Loucy (cell line): ENCODE data around the gene KRT82.

Experiments used
- EZH2phosphoT487 ChIP-seq: fragments of 200-600 bp; IDR thresholded peaks from 2 replicates; pipeline ENCODE4 v1.6.1; 2018; ENCODE audit warnings: antibody characterized with exemption, mild to moderate bottlenecking, moderate library complexity, borderline replicate concordance
- TF ChIP-seq, protein P1 (sequence below): fragments of 200-600 bp; sonication (generic); conservative IDR thresholded peaks from 2 replicates; pipeline ENCODE4 v1.5.1; 2014; ENCODE audit warnings: mild to moderate bottlenecking, antibody characterized with exemption, low read length

DNA sequence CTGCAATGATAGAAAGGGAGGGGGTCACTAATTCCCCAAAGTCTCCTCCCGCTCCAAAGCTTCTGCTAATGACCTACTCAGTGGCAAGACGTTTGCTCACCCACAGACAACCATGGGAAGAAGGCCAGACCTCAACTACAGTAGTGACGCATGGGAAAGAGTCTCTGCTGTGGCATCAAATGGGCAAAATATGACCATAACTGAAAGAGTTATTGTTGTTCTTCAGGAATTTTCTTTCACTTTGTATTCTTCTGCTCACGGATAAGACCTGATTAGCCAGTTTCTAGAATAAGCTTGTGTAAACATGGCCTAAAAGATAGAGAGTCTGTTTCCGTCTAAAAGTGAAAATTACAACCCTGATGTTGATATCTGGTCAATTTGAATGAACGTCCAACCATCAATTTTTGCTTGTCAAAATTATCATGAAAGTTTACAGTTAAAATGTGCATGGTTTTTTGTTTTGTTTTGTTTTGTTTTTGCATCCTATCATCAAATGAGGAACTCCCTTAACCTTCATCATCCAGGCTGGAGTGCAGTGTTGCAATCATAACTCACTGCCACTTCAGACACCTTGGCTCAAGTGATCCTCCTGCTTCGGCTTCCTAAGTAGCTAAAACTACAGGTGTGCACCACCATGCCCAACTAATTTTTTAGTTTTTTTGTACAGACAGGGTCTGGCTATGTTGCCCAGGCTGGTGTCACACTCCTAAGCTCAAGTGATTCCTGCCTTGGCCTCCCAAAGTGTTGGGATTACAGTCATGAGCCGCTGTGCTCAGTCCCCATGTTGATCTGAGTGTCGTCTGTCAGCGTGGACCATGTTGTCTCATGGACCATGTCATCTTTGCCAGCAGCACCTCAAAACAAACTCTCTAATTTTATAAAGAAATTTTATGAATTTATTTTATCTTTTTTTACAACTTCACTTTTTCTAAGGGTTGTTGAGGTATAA lies 38.8 kb upstream of the KRT82 start:
- TF ChIP-seq, protein P1, sequence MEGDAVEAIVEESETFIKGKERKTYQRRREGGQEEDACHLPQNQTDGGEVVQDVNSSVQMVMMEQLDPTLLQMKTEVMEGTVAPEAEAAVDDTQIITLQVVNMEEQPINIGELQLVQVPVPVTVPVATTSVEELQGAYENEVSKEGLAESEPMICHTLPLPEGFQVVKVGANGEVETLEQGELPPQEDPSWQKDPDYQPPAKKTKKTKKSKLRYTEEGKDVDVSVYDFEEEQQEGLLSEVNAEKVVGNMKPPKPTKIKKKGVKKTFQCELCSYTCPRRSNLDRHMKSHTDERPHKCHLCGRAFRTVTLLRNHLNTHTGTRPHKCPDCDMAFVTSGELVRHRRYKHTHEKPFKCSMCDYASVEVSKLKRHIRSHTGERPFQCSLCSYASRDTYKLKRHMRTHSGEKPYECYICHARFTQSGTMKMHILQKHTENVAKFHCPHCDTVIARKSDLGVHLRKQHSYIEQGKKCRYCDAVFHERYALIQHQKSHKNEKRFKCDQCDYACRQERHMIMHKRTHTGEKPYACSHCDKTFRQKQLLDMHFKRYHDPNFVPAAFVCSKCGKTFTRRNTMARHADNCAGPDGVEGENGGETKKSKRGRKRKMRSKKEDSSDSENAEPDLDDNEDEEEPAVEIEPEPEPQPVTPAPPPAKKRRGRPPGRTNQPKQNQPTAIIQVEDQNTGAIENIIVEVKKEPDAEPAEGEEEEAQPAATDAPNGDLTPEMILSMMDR = no peak
- no peak for TF ChIP-seq EZH2phosphoT487
